Vagina (tissue), 2 donors: ENCODE measurements around the gene TMED4. TPM values are rescaled to one million over a fixed set of nuclear protein-coding genes. Genes with fewer than 3 reads are reported as not detected.
"Not testable (repeated sequence)": the region's sequence is repeated elsewhere in the genome, so short reads cannot be mapped to it uniquely, and the experiment has no call there.

Source experiments
- DNase-seq, 2 donors: peaks; one replicate each; pipeline ENCODE4 v3.0.0-alpha.2; 2017; ENCODE audit errors: extremely low spot score in 2 of 2
- H3K27ac ChIP-seq: fragments of 200-600 bp; sonication (generic); one replicate; pipeline ENCODE4 v1.5.1; 2019
- H3K27me3 ChIP-seq: fragments of 200-600 bp; sonication (generic); one replicate; pipeline ENCODE4 v1.5.1; 2019
- H3K36me3 ChIP-seq, 2 donors: fragments of 200-600 bp; sonication (generic); one replicate each; pipeline ENCODE4 v1.5.1; 2017 to 2019
- H3K4me1 ChIP-seq: fragments of 200-600 bp; sonication (generic); one replicate; pipeline ENCODE4 v1.5.1; 2019
- H3K4me3 ChIP-seq, 2 donors: fragments of 200-600 bp; sonication (generic); 1 replicate in 1 of 2; 2 replicates in 1 of 2; pipeline ENCODE4 v1.5.1; 2016 to 2019
- H3K9me3 ChIP-seq: fragments of 200-600 bp; sonication (generic); one replicate; pipeline ENCODE4 v1.5.1; 2019
- POLR2A ChIP-seq, 2 donors: fragments of 450-650 bp; IDR thresholded peaks; one replicate each; pipeline ENCODE4 v1.6.1; 2017; ENCODE audit warnings: antibody characterized with exemption in 2 of 2, mild to moderate bottlenecking in 2 of 2, moderate library complexity in 2 of 2
- POLR2AphosphoS5 ChIP-seq, 2 donors: sonication (generic); formaldehyde crosslinking; IDR thresholded peaks; one replicate each; pipeline ENCODE4 v1.9.0; 2017; ENCODE audit warnings: antibody characterized with exemption in 2 of 2, mild to moderate bottlenecking in 2 of 2, low read depth in 1 of 2; ENCODE audit not compliant: insufficient read depth in 1 of 2
- intact Hi-C: fragments of 100-400 bp; cut with DNase I; formaldehyde crosslinking; loops from one replicate; pipeline ENCODE4 v1.15.1; 2023
- total RNA-seq: library from RNA; depleted of rRNA; stranded (reverse); fragments of >200 nt; gene quantifications from one replicate; pipeline ENCODE4 v1.2.3, GENCODE V29; 2016
- TF ChIP-seq, protein P1 (sequence below), 3 experiments: fragments of 450-650 bp in 2 of 3; fragments of 200-600 bp in 1 of 3; sonication (generic) in 1 of 3; IDR thresholded peaks; one replicate each; pipeline ENCODE4 v1.5.1; 2017 to 2019; ENCODE audit warnings: antibody characterized with exemption in 3 of 3, mild to moderate bottlenecking in 2 of 3, moderate library complexity in 2 of 3

TMED4 gene
- total RNA-seq, 1 donor from 2014 or later = 102 TPM

GRCh38 chr7:44602576-44602910 lies 20.5 kb upstream of the TMED4 start:
- H3K36me3 ChIP-seq = no peaks in the 10 kb centered on the region
- intact Hi-C loops = no loop called here
- H3K4me3 ChIP-seq = no peak overlapping the region
- H3K9me3 ChIP-seq = no peaks in the 10 kb centered on the region
- no peak for DNase-seq
- no peak overlapping the region for H3K27ac ChIP-seq
- TF ChIP-seq POLR2A (IDR thresholded peaks at IDR 0.05) = no peak
- TF ChIP-seq, protein P1, sequence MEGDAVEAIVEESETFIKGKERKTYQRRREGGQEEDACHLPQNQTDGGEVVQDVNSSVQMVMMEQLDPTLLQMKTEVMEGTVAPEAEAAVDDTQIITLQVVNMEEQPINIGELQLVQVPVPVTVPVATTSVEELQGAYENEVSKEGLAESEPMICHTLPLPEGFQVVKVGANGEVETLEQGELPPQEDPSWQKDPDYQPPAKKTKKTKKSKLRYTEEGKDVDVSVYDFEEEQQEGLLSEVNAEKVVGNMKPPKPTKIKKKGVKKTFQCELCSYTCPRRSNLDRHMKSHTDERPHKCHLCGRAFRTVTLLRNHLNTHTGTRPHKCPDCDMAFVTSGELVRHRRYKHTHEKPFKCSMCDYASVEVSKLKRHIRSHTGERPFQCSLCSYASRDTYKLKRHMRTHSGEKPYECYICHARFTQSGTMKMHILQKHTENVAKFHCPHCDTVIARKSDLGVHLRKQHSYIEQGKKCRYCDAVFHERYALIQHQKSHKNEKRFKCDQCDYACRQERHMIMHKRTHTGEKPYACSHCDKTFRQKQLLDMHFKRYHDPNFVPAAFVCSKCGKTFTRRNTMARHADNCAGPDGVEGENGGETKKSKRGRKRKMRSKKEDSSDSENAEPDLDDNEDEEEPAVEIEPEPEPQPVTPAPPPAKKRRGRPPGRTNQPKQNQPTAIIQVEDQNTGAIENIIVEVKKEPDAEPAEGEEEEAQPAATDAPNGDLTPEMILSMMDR (IDR thresholded peaks at IDR 0.05) = no peak
- TF ChIP-seq POLR2AphosphoS5 (IDR thresholded peaks at IDR 0.05; ENCODE audit: insufficient read depth in 1 of 2, low read depth in 1 of 2) = no peak
- H3K27me3 ChIP-seq = no peaks in the 10 kb centered on the region
- peaks cover 10% of the 10 kb centered on the region for H3K4me1 ChIP-seq

- no peaks in the 10 kb centered on the region for H3K4me1 ChIP-seq
- no peak for DNase-seq
- no peaks in the 10 kb centered on the region for H3K27me3 ChIP-seq
- TF ChIP-seq POLR2AphosphoS5 (IDR thresholded peaks at IDR 0.05; ENCODE audit: insufficient read depth in 1 of 2, low read depth in 1 of 2) (no peak), POLR2A (IDR thresholded peaks at IDR 0.05) (no peak)
- TF ChIP-seq, protein P1 (IDR thresholded peaks at IDR 0.05) = no peak
- no peak overlapping the region for H3K27ac ChIP-seq
- H3K9me3 ChIP-seq = no peaks in the 10 kb centered on the region
- no peaks in the 10 kb centered on the region for H3K36me3 ChIP-seq
- no peak overlapping the region for H3K4me3 ChIP-seq
- intact Hi-C loops = no loop called here
These were observed 17.2 kb upstream of the TMED4 start for GRCh38 chr7:44599222-44599621.

DNA sequence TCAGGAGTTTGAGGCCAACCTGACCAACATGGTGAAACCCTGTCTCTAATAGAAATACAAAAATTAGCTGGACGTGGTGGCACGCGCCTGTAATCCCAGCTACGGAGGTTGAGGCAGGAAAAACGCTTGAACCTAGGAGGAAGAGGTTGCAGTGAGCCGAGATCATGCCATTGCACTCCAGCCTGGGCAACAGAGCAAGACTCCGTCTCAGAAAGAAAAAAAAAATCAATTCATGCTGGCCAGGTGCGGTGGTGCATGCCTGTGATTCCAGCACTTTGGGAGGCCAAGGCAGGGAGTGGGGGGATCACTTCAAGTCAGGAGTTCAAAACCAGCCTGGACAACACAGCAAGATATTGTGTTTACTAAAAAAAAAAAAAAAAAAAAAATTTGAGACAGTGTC lies 15.2 kb upstream of the TMED4 start:
- H3K4me1 ChIP-seq, DNase-seq, H3K9me3 ChIP-seq, H3K4me3 ChIP-seq, H3K27ac ChIP-seq, H3K27me3 ChIP-seq, H3K36me3 ChIP-seq, intact Hi-C loops: not testable (repeated sequence)

DNA sequence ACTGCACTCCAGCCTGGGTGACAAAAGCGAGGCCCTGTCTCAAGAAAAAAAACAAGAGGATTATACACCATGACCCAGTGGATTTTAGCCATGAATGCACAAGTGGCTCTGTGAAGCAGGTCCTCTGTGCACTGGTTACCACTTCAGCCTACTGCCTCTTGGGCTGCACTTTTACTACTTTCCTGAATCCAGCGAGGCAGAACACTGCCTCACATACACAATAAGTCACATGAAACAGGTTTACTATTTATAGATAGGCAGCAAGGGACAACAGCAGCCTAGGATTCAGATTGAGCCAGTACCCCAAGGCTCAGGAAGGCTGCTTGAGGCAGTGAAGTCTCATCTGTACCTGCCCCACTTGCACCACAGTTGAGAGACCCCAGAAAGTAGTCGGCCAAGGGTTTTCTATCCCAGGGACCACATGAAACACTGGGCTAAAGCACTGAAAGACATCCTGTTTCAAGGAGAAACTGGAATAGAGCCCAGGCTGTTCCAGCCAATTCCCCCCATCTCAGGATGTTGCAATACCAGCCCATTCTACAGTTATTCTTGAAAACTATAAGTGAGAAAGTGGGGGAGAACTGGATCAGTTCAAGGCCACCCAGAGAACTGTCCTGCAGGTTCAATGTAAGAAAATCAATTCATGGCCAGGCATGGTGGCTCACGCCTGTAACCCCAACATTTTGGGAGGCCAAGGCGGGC lies 14.1 kb upstream of the TMED4 start:
- intact Hi-C loops = no loop called here
- Histone ChIP-seq H3K27me3 (no peaks in the 10 kb centered on the region), H3K27ac (no peak overlapping the region), H3K4me1 (no peaks in the 10 kb centered on the region), H3K36me3 (no peaks in the 10 kb centered on the region), H3K9me3 (no peaks in the 10 kb centered on the region), H3K4me3 (no peak overlapping the region)
- DNase-seq = no peak
- TF ChIP-seq POLR2AphosphoS5 (IDR thresholded peaks at IDR 0.05; ENCODE audit: insufficient read depth in 1 of 2, low read depth in 1 of 2) = no peak
- no peak for TF ChIP-seq POLR2A (IDR thresholded peaks at IDR 0.05)
- TF ChIP-seq, protein P1 (IDR thresholded peaks at IDR 0.05) = no peak

DNA sequence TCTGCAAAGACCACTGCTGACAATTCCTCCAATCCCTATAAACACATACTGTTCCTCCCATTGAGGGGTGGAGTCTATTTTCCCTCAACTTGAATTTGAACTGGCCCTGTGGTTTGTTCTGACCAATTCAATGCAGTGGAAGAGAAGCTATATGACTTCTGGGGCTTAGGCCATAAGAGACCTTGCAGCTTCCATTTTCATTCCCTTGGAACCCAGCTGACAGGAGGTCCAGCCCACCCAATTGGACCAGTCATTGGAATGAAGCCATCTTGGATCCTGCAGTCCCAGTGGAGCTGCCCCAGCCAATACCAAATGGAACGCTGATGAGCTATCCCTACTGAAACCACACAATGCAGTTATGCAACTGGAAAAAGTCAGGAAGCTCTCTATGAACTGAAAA lies 8.9 kb upstream of the TMED4 start:
- DNase-seq = no peak
- no peak overlapping the region for H3K4me3 ChIP-seq
- no peaks in the 10 kb centered on the region for H3K4me1 ChIP-seq
- no peaks in the 10 kb centered on the region for H3K9me3 ChIP-seq
- H3K27me3 ChIP-seq = no peaks in the 10 kb centered on the region
- TF ChIP-seq, protein P1 (IDR thresholded peaks at IDR 0.05) = no peak
- TF ChIP-seq POLR2AphosphoS5 (IDR thresholded peaks at IDR 0.05; ENCODE audit: insufficient read depth in 1 of 2, low read depth in 1 of 2) (no peak), POLR2A (IDR thresholded peaks at IDR 0.05) (no peak)
- H3K27ac ChIP-seq = no peak overlapping the region
- no peaks in the 10 kb centered on the region for H3K36me3 ChIP-seq
- intact Hi-C loops = no loop called here
